HepG2 (cell line): ENCODE data around the gene RAN. TPM values are rescaled to one million over a fixed set of nuclear protein-coding genes. Genes with fewer than 3 reads are reported as not detected.

Experiments used
- ATAC-seq: fragments of 200-7000 bp; cut with Tn5 transposase; 3 replicates; pipeline ENCODE4 v1.9.1; 2020; ENCODE audit warnings: mild to moderate bottlenecking, moderate library complexity
- BruUV-seq: library from RNA; stranded (reverse); fragments of 400-500 nt; replicated peaks from 2 replicates; lab custom pipeline; 2021; lab: Mats Ljungman, UMichigan
- CTCF ChIA-PET: fragments of 300-600 bp; formaldehyde crosslinking; extraction: SDS; loops from one replicate; lab custom pipeline; 2021; ENCODE audit warnings: low total read pairs, inconsistent platforms, low intra/inter-chr PET ratio; lab: Yijun Ruan, JAX
- POLR2A ChIA-PET: fragments of 350-600 bp; sonication (Branson Sonifier 250); formaldehyde crosslinking; loops from one replicate; lab custom pipeline; 2020; ENCODE audit warnings: antibody characterized with exemption, inconsistent platforms; lab: Yijun Ruan, JAX
- DNase-seq: peaks from one replicate; pipeline ENCODE4 v3.0.0-alpha.2; 2015; ENCODE audit warnings: low spot score
- FAIRE-seq: peaks from 3 replicates; lab custom pipeline; 2011; peaks lifted over from hg19 to GRCh38; lab: Jason Lieb, UNC
- H2AFZ ChIP-seq: one replicate; pipeline ENCODE4 v1.6.1; 2011; ENCODE audit warnings: low read length, inconsistent platforms
- H3K27ac ChIP-seq: fragments of 300-600 bp; 3 replicates; pipeline ENCODE4 v1.8.0; 2011; ENCODE audit warnings: mixed run types, mild to moderate bottlenecking, mixed read lengths, low read length, inconsistent platforms; ENCODE audit not compliant: insufficient read depth; ENCODE audit errors: extremely low read length
- H3K27me3 ChIP-seq, 2 experiments: fragments of 200-600 bp in 1 of 2; 2 replicates in 1 of 2; 3 replicates in 1 of 2; pipeline versions ENCODE4 v1.6.0 to v1.8.0; 2011; ENCODE audit warnings: low read length in 2 of 2, mild to moderate bottlenecking in 2 of 2, moderate library complexity in 2 of 2, inconsistent platforms in 1 of 2; ENCODE audit not compliant: insufficient read depth in 2 of 2, control insufficient read depth in 1 of 2
- H3K36me3 ChIP-seq, 2 experiments: fragments of 200-600 bp in 1 of 2; replicated peaks in 1 of 2; 2 replicates in 1 of 2; 3 replicates in 1 of 2; pipeline versions ENCODE4 v1.5.1 to v1.8.0; 2011; ENCODE audit warnings: low read length in 2 of 2, inconsistent platforms in 1 of 2; ENCODE audit not compliant: insufficient read depth in 2 of 2, control insufficient read depth in 1 of 2
- H3K4me1 ChIP-seq: 2 replicates; pipeline ENCODE4 v1.5.1; 2012; ENCODE audit warnings: low read length, inconsistent platforms; ENCODE audit not compliant: insufficient read depth
- H3K4me2 ChIP-seq: 2 replicates; pipeline ENCODE4 v1.6.0; 2011; ENCODE audit warnings: low read depth, low read length, inconsistent platforms
- H3K4me3 ChIP-seq, 3 experiments: fragments of 200-600 bp in 1 of 3; sonication (generic), shearing (Covaris generic) in 1 of 3; replicated peaks in 1 of 3; 2 replicates each; pipeline ENCODE4 v1.5.1; 2011 to 2016; ENCODE audit warnings: low read length in 3 of 3, inconsistent platforms in 2 of 3, low read depth in 2 of 3, mild to moderate bottlenecking in 2 of 3, control low read depth in 1 of 3, mixed read lengths in 1 of 3; ENCODE audit not compliant: insufficient read depth in 1 of 3
- H3K79me2 ChIP-seq: one replicate; pipeline ENCODE4 v1.6.1; 2011; ENCODE audit warnings: low read length, inconsistent platforms; ENCODE audit not compliant: insufficient read depth
- H3K9ac ChIP-seq: 2 replicates; pipeline ENCODE4 v1.6.0; 2011; ENCODE audit warnings: mild to moderate bottlenecking, low read depth, low read length, inconsistent platforms; ENCODE audit not compliant: insufficient read depth
- H3K9me3 ChIP-seq: 2 replicates; pipeline ENCODE4 v1.5.1; 2012; ENCODE audit warnings: mild to moderate bottlenecking, low read length
- H4K20me1 ChIP-seq: 2 replicates; pipeline ENCODE4 v1.6.0; 2011; ENCODE audit warnings: inconsistent platforms, mild to moderate bottlenecking, low read length, moderate library complexity; ENCODE audit not compliant: insufficient read depth
- ASH2L ChIP-seq: fragments of 300-600, 200-600 bp; sonication (generic); IDR thresholded peaks from 2 replicates; pipeline ENCODE4 v1.7.0; 2017; ENCODE audit warnings: low read depth, mild to moderate bottlenecking, moderate library complexity, mixed read lengths, low read length; ENCODE audit not compliant: insufficient read length
- DMAP1 ChIP-seq: IDR thresholded peaks from 2 replicates; pipeline ENCODE4 v1.6.1; 2016
- ESRRA ChIP-seq: sonication (generic); formaldehyde crosslinking; IDR thresholded peaks from 2 replicates; pipeline ENCODE4 v1.5.1; 2020; ENCODE audit warnings: mild to moderate bottlenecking, low read depth, missing genetic modification reagents
- HNRNPK ChIP-seq: fragments of 200-400 bp; formaldehyde crosslinking; IDR thresholded peaks from 2 replicates; pipeline ENCODE4 v1.6.1; 2018; ENCODE audit warnings: low read length, low read depth, moderate library complexity, mild to moderate bottlenecking; ENCODE audit not compliant: poor library complexity, severe bottlenecking
- RBFOX2 ChIP-seq: fragments of 200-400 bp; formaldehyde crosslinking; IDR thresholded peaks from 2 replicates; pipeline ENCODE4 v1.6.1; 2017; ENCODE audit warnings: low read depth, mild to moderate bottlenecking, low read length
- SMAD3 ChIP-seq: sonication (generic); formaldehyde crosslinking; IDR thresholded peaks from 2 replicates; pipeline ENCODE4 v1.4.0; 2020; ENCODE audit warnings: missing genetic modification reagents
- SP4 ChIP-seq: sonication (generic); formaldehyde crosslinking; IDR thresholded peaks from 2 replicates; pipeline ENCODE4 v1.8.1; 2023; ENCODE audit warnings: mild to moderate bottlenecking, missing genetic modification reagents
- ZBTB20 ChIP-seq: sonication (generic); formaldehyde crosslinking; IDR thresholded peaks from 2 replicates; pipeline ENCODE4 v1.8.1; 2023; ENCODE audit warnings: missing genetic modification reagents, low read depth, mild to moderate bottlenecking, borderline replicate concordance
- ZFY ChIP-seq: sonication (generic); formaldehyde crosslinking; IDR thresholded peaks from 2 replicates; pipeline ENCODE4 v1.4.0; 2020; ENCODE audit warnings: missing genetic modification reagents
- ZNF788 ChIP-seq: sonication (generic); formaldehyde crosslinking; IDR thresholded peaks from 2 replicates; pipeline ENCODE4 v1.5.0; 2020; ENCODE audit warnings: mild to moderate bottlenecking, missing genetic modification reagents, borderline replicate concordance
- ZNF83 ChIP-seq: sonication (generic); formaldehyde crosslinking; IDR thresholded peaks from 2 replicates; pipeline ENCODE4 v1.4.0; 2020; ENCODE audit warnings: missing genetic modification reagents, mild to moderate bottlenecking, borderline replicate concordance
- WGBS: methylation state at CpG from one replicate; pipeline ENCODE4 v1.1.6; 2017; ENCODE audit warnings: low lambda C conversion rate; 5-methylcytosine and 5-hydroxymethylcytosine counted together
- in situ Hi-C: cut with HindIII; loops from 2 replicates; pipeline ENCODE4 v1.10.0; 2017; ENCODE audit warnings: low pct_unique_long_range_greater_than_20kb; ENCODE audit not compliant: extremely low pct_ligation_motif_present
- intact Hi-C: fragments of 100-400 bp; cut with micrococcal nuclease; formaldehyde crosslinking; loops from one replicate; pipeline ENCODE4 v1.10.0; 2022; ENCODE audit not compliant: unreplicated experiment
- polyA plus RNA-seq, 8 experiments: library from polyadenylated mRNA; depleted of rRNA in 3 of 8; stranded (reverse) in 7 of 8; unstranded in 1 of 8; fragments of >200 nt; fragmentation: Illumina TruSeq in 4 of 8; extraction: Trizol in 4 of 8; gene quantifications; 2 replicates each; pipeline versions ENCODE4 v1.2.1 to v1.2.3, GENCODE V29; 2011 to 2016; ENCODE audit warnings: low read depth in 4 of 8, missing spikeins in 1 of 8, mixed read lengths in 1 of 8; ENCODE audit not compliant: insufficient read depth in 1 of 8
- total RNA-seq, 5 experiments: library from RNA; depleted of rRNA; stranded (reverse); fragments of >200 nt; fragmentation: Illumina TruSeq; extraction: Trizol; gene quantifications; 2 replicates each; pipeline ENCODE4 v1.2.3, GENCODE V29; 2016; ENCODE audit warnings: low read depth in 1 of 5
- TF ChIP-seq, protein P1 (sequence below): sonication (generic); formaldehyde crosslinking; IDR thresholded peaks from 2 replicates; pipeline ENCODE4 v1.4.0; 2020; ENCODE audit warnings: low read depth, mild to moderate bottlenecking, missing genetic modification reagents
- TF ChIP-seq, protein P2 (sequence below): sonication (generic); formaldehyde crosslinking; IDR thresholded peaks from 2 replicates; pipeline ENCODE4 v1.5.1; 2020; ENCODE audit warnings: mild to moderate bottlenecking, missing genetic modification reagents, moderate library complexity
- TF ChIP-seq, protein P3 (sequence below): sonication (generic); formaldehyde crosslinking; IDR thresholded peaks from 2 replicates; pipeline ENCODE4 v1.5.0; 2020; ENCODE audit warnings: missing genetic modification reagents

Gene RAN
- total and polyA plus RNA-seq, 2 of the 13 experiments (the other 11 are each of a cell fraction or from before 2014, with no cell fraction given), result 1,335 to 1,630 TPM

DNA sequence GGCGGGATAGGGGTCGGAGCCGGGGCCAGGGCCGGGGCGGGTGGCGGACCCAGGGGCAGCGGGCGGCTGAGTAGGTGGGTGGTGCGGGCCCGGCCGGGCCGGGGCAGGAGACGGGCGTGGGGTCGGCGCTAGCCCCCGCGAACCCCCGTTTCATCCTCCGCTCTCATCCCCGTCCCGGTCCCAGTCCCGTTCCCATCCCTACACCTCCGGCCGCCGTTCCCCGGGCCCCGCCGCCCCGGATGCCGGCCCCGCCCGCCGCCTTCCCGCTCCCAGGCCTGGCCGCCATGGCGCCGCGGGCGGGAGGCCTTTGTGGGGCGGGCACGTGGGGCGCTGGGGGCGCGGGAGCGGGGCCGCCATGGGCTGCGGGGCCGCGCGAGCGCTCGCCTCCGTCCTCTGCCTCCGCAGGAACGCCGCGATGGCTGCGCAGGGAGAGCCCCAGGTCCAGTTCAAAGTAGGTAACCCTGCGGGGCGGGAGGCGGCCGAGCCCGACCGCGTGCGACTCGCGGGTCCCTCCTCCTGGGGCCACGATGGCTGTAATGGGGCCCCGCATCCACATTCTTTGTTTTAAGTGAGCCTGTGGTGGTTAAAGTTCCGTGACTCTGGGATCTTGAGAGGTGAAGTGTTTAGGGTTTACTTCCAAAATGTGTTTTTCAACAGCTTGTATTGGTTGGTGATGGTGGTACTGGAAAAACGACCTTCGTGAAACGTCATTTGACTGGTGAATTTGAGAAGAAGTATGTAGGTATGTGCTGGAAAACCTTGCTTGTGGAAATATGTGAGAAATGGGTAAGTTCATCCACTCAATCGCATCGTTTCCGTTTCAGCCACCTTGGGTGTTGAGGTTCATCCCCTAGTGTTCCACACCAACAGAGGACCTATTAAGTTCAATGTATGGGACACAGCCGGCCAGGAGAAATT lies 572 bp downstream of the RAN start:
- Histone ChIP-seq H2AFZ (no peak overlapping the region), H3K9me3 (no peaks in the 10 kb centered on the region), H3K27ac (peak overlapping the region; percentile 65), H3K9ac (peak overlapping the region; percentile 90), H3K79me2 (peaks cover 22% of the 10 kb centered on the region), H3K36me3 (peaks cover 11 to 46% of the 10 kb centered on the region in 2 experiments), H3K4me1 (peaks cover 76% of the 10 kb centered on the region), H3K27me3 (no peaks in the 10 kb centered on the region; a peak in 1 of 5 replicates), H4K20me1 (peaks cover 28% of the 10 kb centered on the region), H3K4me2 (peak overlapping the region; percentile 91), H3K4me3 (peak overlapping the region; percentile 76 to 82 (median 78))
- WGBS, result 0% methylated on average over 17 of the region's 79 CpGs
- intact Hi-C loops (no loop called here), in situ Hi-C loops (loop anchor here (5.0 kb wide), 1 partner anchor 35 kb away; the partner anchor contains the start of gene STX2)
- no TSS peak for BruUV-seq
- POLR2A ChIA-PET, result no interaction called here
- ATAC-seq (peak; percentile 3; the same call in 2 of the 3 replicates), FAIRE-seq (peak; percentile 23), DNase-seq (no peak)
- CTCF ChIA-PET, result no interaction called here
- TF ChIP-seq SP4 (CRISPR knock-in tag) (no peak), ZNF788 (CRISPR knock-in tag) (0 out of 2 replicates have a peak, but pooled peaks have one; percentile 14), ZFY (CRISPR knock-in tag) (peak; percentile 55), SMAD3 (CRISPR knock-in tag) (no peak), ZNF83 (CRISPR knock-in tag) (no peak), ASH2L (peak; percentile 45), ZBTB20 (CRISPR knock-in tag) (no peak), DMAP1 (CRISPR knock-in tag) (no peak; the same call in 1 of the 2 replicates), HNRNPK (no peak), RBFOX2 (peak; percentile 41), ESRRA (CRISPR knock-in tag) (no peak)
- TF ChIP-seq, protein P1, sequence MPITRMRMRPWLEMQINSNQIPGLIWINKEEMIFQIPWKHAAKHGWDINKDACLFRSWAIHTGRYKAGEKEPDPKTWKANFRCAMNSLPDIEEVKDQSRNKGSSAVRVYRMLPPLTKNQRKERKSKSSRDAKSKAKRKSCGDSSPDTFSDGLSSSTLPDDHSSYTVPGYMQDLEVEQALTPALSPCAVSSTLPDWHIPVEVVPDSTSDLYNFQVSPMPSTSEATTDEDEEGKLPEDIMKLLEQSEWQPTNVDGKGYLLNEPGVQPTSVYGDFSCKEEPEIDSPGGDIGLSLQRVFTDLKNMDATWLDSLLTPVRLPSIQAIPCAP (CRISPR knock-in tag), result no peak
- TF ChIP-seq, protein P2, sequence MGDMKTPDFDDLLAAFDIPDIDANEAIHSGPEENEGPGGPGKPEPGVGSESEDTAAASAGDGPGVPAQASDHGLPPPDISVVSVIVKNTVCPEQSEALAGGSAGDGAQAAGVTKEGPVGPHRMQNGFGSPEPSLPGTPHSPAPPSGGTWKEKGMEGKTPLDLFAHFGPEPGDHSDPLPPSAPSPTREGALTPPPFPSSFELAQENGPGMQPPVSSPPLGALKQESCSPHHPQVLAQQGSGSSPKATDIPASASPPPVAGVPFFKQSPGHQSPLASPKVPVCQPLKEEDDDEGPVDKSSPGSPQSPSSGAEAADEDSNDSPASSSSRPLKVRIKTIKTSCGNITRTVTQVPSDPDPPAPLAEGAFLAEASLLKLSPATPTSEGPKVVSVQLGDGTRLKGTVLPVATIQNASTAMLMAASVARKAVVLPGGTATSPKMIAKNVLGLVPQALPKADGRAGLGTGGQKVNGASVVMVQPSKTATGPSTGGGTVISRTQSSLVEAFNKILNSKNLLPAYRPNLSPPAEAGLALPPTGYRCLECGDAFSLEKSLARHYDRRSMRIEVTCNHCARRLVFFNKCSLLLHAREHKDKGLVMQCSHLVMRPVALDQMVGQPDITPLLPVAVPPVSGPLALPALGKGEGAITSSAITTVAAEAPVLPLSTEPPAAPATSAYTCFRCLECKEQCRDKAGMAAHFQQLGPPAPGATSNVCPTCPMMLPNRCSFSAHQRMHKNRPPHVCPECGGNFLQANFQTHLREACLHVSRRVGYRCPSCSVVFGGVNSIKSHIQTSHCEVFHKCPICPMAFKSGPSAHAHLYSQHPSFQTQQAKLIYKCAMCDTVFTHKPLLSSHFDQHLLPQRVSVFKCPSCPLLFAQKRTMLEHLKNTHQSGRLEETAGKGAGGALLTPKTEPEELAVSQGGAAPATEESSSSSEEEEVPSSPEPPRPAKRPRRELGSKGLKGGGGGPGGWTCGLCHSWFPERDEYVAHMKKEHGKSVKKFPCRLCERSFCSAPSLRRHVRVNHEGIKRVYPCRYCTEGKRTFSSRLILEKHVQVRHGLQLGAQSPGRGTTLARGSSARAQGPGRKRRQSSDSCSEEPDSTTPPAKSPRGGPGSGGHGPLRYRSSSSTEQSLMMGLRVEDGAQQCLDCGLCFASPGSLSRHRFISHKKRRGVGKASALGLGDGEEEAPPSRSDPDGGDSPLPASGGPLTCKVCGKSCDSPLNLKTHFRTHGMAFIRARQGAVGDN, result peak; percentile 62
- TF ChIP-seq, protein P3, sequence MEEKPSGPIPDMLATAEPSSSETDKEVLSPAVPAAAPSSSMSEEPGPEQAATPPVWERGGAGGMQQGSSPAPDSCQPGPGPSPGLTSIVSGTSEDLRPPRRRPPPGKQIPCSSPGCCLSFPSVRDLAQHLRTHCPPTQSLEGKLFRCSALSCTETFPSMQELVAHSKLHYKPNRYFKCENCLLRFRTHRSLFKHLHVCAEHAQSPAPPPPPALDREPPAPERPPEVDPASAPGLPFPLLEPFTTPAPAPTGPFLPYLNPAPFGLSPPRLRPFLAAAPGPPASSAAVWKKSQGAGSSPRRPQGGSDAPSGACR (CRISPR knock-in tag), result no peak
